NCI-H2171 treated with DMSO at 0.1 percent for 48 hours (cell line): ENCODE data around the gene HCFC1.
A peak's percentile ranks its signal among the peaks of the same experiment; 100 is the strongest.

Experiments used
- DNase-seq: peaks from one replicate; lab custom pipeline; 2025; lab: John Stamatoyannopoulos, UW

HCFC1 gene

GRCh38 chrX:153971450-153972367, at the start of gene HCFC1:
Gene HCFC1 (minus strand): TSS chrX:153971818. CDS start chrX:153970840, 978 bp downstream.
- peak; percentile 90 for DNase-seq

GRCh38 chrX:154021131-154021611, 49.6 kb upstream of the HCFC1 start:
- DNase-seq = no peak

GRCh38 chrX:154020536-154021115, 49.0 kb upstream of the HCFC1 start:
- DNase-seq = no peak

- peak; percentile 31 for DNase-seq
Measured at GRCh38 chrX:154019633-154020528, 48.3 kb upstream of the HCFC1 start, which contains the start of gene IRAK1. Gene IRAK1 (minus strand): TSS chrX:154019902. CDS start chrX:154019812, 90 bp downstream.

GRCh38 chrX:154019061-154019621, 47.5 kb upstream of the HCFC1 start:
- DNase-seq = no peak

- no peak for DNase-seq
Measured at GRCh38 chrX:154018518-154019060, 47.0 kb upstream of the HCFC1 start.

- DNase-seq = no peak
Measured at GRCh38 chrX:154017766-154018517, 46.3 kb upstream of the HCFC1 start.

GRCh38 chrX:154016366-154017076, 44.9 kb upstream of the HCFC1 start:
- no peak for DNase-seq

GRCh38 chrX:154015581-154016264, 44.1 kb upstream of the HCFC1 start:
- no peak for DNase-seq

- DNase-seq = no peak
Measured at GRCh38 chrX:154014429-154015380, 43.1 kb upstream of the HCFC1 start.

- DNase-seq = peak; percentile 11
Measured at GRCh38 chrX:154013614-154014360, 42.2 kb upstream of the HCFC1 start.

- DNase-seq = no peak
Measured at GRCh38 chrX:154013001-154013421, 41.4 kb upstream of the HCFC1 start.

- no peak for DNase-seq
Measured at GRCh38 chrX:154012336-154012991, 40.8 kb upstream of the HCFC1 start.

GRCh38 chrX:154011376-154012335, 40.0 kb upstream of the HCFC1 start:
- DNase-seq = no peak

- no peak for DNase-seq
Measured at GRCh38 chrX:154010330-154011087, 38.9 kb upstream of the HCFC1 start.
